ENCODE results near the gene TTC22.

GRCh38 chr1:54819733-54820132, 18.6 kb upstream of the TTC22 start:
- TF ChIP-seq EP300 (IDR thresholded peaks at IDR 0.05) (no peak), POLR2A (IDR thresholded peaks at IDR 0.05) (no peak)
- TF ChIP-seq, protein P1, sequence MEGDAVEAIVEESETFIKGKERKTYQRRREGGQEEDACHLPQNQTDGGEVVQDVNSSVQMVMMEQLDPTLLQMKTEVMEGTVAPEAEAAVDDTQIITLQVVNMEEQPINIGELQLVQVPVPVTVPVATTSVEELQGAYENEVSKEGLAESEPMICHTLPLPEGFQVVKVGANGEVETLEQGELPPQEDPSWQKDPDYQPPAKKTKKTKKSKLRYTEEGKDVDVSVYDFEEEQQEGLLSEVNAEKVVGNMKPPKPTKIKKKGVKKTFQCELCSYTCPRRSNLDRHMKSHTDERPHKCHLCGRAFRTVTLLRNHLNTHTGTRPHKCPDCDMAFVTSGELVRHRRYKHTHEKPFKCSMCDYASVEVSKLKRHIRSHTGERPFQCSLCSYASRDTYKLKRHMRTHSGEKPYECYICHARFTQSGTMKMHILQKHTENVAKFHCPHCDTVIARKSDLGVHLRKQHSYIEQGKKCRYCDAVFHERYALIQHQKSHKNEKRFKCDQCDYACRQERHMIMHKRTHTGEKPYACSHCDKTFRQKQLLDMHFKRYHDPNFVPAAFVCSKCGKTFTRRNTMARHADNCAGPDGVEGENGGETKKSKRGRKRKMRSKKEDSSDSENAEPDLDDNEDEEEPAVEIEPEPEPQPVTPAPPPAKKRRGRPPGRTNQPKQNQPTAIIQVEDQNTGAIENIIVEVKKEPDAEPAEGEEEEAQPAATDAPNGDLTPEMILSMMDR (IDR thresholded peaks at IDR 0.05), result no peak
